Heart left ventricle (tissue), 16 donors: ENCODE measurements around the gene VAT1L. TPM values are rescaled to one million over a fixed set of nuclear protein-coding genes. Genes with fewer than 3 reads are reported as not detected.

Source experiments
- ATAC-seq, 4 donors: fragments of 200-7000 bp; cut with Tn5 transposase; one replicate each; pipeline ENCODE4 v1.9.1; 2020 to 2022; ENCODE audit warnings: moderate library complexity in 4 of 4, mild to moderate bottlenecking in 3 of 4, moderate number of reproducible peaks in 1 of 4
- DNase-seq, 5 donors: peaks; one replicate each; pipeline ENCODE4 v3.0.0-alpha.2; 2020
- H3K27ac ChIP-seq, 12 donors: fragments of 200-600 bp; sonication (generic) in 4 of 12; one replicate each; pipeline versions ENCODE4 v1.5.0 to v1.8.0; 2016 to 2022; ENCODE audit warnings: mild to moderate bottlenecking in 2 of 12
- H3K27me3 ChIP-seq, 9 donors: fragments of 200-600 bp; sonication (generic) in 2 of 9; one replicate each; pipeline versions ENCODE4 v1.5.1 to v1.8.0; 2016 to 2022; ENCODE audit warnings: mild to moderate bottlenecking in 3 of 9
- H3K36me3 ChIP-seq, 9 donors: fragments of 200-600 bp; sonication (generic) in 2 of 9; one replicate each; pipeline versions ENCODE4 v1.5.0 to v1.8.0; 2018 to 2022; ENCODE audit warnings: mild to moderate bottlenecking in 2 of 9
- H3K4me1 ChIP-seq, 12 donors: fragments of 200-600 bp; sonication (generic) in 4 of 12; one replicate each; pipeline versions ENCODE4 v1.5.0 to v1.8.0; 2016 to 2022; ENCODE audit warnings: mild to moderate bottlenecking in 3 of 12
- H3K4me3 ChIP-seq, 12 donors: fragments of 200-600 bp; sonication (generic) in 4 of 12; one replicate each; pipeline versions ENCODE4 v1.5.0 to v1.8.0; 2017 to 2022; ENCODE audit warnings: mild to moderate bottlenecking in 9 of 12, moderate library complexity in 4 of 12
- H3K9me3 ChIP-seq, 12 donors: fragments of 200-600 bp; sonication (generic) in 4 of 12; one replicate each; pipeline versions ENCODE4 v1.5.0 to v1.8.0; 2016 to 2022; ENCODE audit warnings: mild to moderate bottlenecking in 1 of 12
- CTCF ChIP-seq, 12 donors: fragments of 200-600 bp; sonication (generic) in 4 of 12; IDR thresholded peaks; one replicate each; pipeline versions ENCODE4 v1.5.0 to v1.8.0; 2018 to 2022; ENCODE audit warnings: antibody characterized with exemption in 12 of 12, mild to moderate bottlenecking in 5 of 12
- POLR2A ChIP-seq, 2 donors: fragments of 450-650 bp; IDR thresholded peaks; one replicate each; pipeline ENCODE4 v1.6.1; 2017; ENCODE audit warnings: antibody characterized with exemption in 2 of 2, mild to moderate bottlenecking in 2 of 2, moderate library complexity in 2 of 2
- WGBS, 4 donors: extraction: QIAGEN DNeasy Blood & Tissue Kit in 2 of 4; methylation state at CpG; one replicate each; pipeline versions ENCODE4 v1.1.5 to v1.1.7; 2013 to 2018; 5-methylcytosine and 5-hydroxymethylcytosine counted together
- intact Hi-C, 10 donors: fragments of 100-400 bp; cut with DNase I; formaldehyde crosslinking; loops; one replicate each; pipeline versions ENCODE4 v1.11.1 to v1.14.2; 2022
- polyA plus RNA-seq, 2 donors: library from polyadenylated mRNA; stranded (reverse); fragments of 200-250 nt; gene quantifications; one replicate each; pipeline ENCODE4 v1.2.3, GENCODE V29; 2013
- total RNA-seq, 9 donors: library from RNA; depleted of rRNA in 2 of 9; stranded (reverse); fragments of >200 nt in 2 of 9; fragmentation: NEBNext Ultra II Directional in 3 of 9; extraction: Animal tissue kit (Norgen Biotek cat#: 25700) in 3 of 9; gene quantifications; one replicate each; pipeline versions ENCODE4 v1.1.0 to v1.2.4, GENCODE V29; 2016 to 2023
- donor health status: ischemic (EF 13 %, LVEDD 7.1; RV severe dilation, severe dysfunction).
- donor health status: healthy with polysubstance abuse.
- donor health status: DM: no; HTN: yes; CAD: no.
- donor health status: DM: no; HTN: no; CAD: no.
- donor health status: ischemic (EF 25% LVEDD 6.9; RV normal size, moderate dysfunction).
- donor health status: ischemic (EF 25% LVEDD 5.7; RV mildly dilated, moderate dysfunction).
- donor health status: healthy.
- donor health status: DM: yes; HTN: yes; CAD: no.
- donor health status: ischemic (EF 35%, LVEDD 5.7; RV mildly dilated, moderate dysfunction).
- donor health status: nonischemic (EF 11% LVEDD 7.7; RV severe dilation, severe dysfunction).
- donor health status: DM: yes; HTN: yes; CAD: no.
- donor health status: PGD.
- donor health status: ischemic (EF 29% LVEDD 5.4; RV normal size, mild dysfunction).
- donor health status: nonischemic (EF 23%, LVEDD 6.1; RV moderate dilation, normal function).

VAT1L gene
- total and polyA plus RNA-seq, 11 donors: 0.32 to 57.5 (median 11.0) TPM

DNA sequence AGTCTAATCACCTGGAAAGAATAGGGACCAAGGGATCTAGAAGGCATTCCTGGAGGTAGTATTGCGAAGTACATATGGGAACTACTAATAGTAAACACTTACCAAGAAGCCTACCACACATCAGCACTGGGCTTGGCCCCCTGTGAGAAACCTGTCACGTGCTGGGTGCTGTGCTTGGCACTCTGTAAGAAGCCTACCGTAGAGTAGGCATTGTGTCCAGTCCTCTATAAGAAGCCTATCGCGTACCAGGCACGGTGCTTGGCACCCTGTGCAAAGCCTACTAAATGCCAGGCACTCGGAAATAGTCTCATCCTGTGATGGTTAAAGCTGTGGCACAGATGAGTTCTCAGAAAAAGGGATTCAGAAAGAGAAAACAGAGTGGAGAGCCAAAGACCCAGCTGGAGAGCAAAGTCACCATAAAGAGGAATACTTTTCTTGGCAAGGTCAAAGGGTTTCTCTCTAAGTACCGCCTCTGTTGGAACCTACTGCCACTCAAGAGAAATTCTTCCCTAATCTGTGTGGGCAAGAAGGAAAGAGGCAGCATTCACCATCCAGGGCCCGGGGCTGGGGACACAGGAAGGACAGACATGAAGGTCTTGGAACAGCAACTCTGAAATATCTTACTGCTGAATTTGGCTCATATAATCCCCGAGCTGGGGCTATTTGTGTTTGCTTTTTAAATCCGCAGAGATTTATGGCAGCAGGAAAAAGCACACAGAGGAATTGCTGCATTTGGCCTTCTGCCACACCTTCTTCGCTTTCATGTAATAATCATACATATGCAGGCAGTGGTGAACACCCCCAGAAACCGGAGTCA, 81.8 kb downstream of the VAT1L start:
- no peak for TF ChIP-seq CTCF (IDR thresholded peaks at IDR 0.05)
- TF ChIP-seq POLR2A (IDR thresholded peaks at IDR 0.05): no peak
- intact Hi-C loops: no loop called here
- 30 to 45% (median 33%) methylated on average over 13 of the region's 13 CpGs for WGBS, 4 donors
- no peak overlapping the region for H3K4me3 ChIP-seq
- H3K9me3 ChIP-seq: no peaks in the 10 kb centered on the region
- H3K36me3 ChIP-seq: no peaks in the 10 kb centered on the region
- peaks cover 0 to 20% (median 11%) of the 10 kb centered on the region in 12 donors for H3K4me1 ChIP-seq
- H3K27ac ChIP-seq: peak overlapping the region in 10 of 12 donors; percentile 40 to 91 (median 68)
- ATAC-seq (peak; percentile 47 to 79 (median 72)), DNase-seq (peak in 2 of 5 donors; percentile 50 to 68)
- no peaks in the 10 kb centered on the region for H3K27me3 ChIP-seq

GRCh38 chr16:77871932-77872331, 83.6 kb downstream of the VAT1L start:
- Histone ChIP-seq H3K27me3 (no peaks in the 10 kb centered on the region), H3K4me3 (no peak overlapping the region), H3K4me1 (peaks cover 0 to 20% (median 11%) of the 10 kb centered on the region in 12 donors), H3K9me3 (no peaks in the 10 kb centered on the region), H3K36me3 (no peaks in the 10 kb centered on the region), H3K27ac (peak overlapping the region in 2 of 12 donors; percentile 24 to 78)
- intact Hi-C loops: no loop called here
- TF ChIP-seq CTCF (IDR thresholded peaks at IDR 0.05) (no peak), POLR2A (IDR thresholded peaks at IDR 0.05) (no peak)
- DNase-seq (no peak), ATAC-seq (no peak)
- 97 to 100% (median 100%) methylated on average over 1 of the region's 1 CpG for WGBS, 4 donors

GRCh38 chr16:77873066-77873465, 84.7 kb downstream of the VAT1L start:
- Histone ChIP-seq H3K4me1 (peaks cover 0 to 20% (median 11%) of the 10 kb centered on the region in 12 donors), H3K27me3 (no peaks in the 10 kb centered on the region), H3K4me3 (no peak overlapping the region), H3K36me3 (no peaks in the 10 kb centered on the region), H3K27ac (no peak overlapping the region), H3K9me3 (no peaks in the 10 kb centered on the region)
- TF ChIP-seq POLR2A (IDR thresholded peaks at IDR 0.05) (no peak), CTCF (IDR thresholded peaks at IDR 0.05) (no peak)
- 79 to 88% (median 85%) methylated on average over 3 of the region's 3 CpGs for whole genome bisulfite sequencing, 4 donors
- DNase-seq (no peak), ATAC-seq (no peak)
- intact Hi-C loops: no loop called here

GRCh38 chr16:77874347-77874746, 86.0 kb downstream of the VAT1L start:
- Histone ChIP-seq H3K27me3 (no peaks in the 10 kb centered on the region), H3K9me3 (no peaks in the 10 kb centered on the region), H3K4me3 (no peak overlapping the region), H3K36me3 (no peaks in the 10 kb centered on the region), H3K27ac (no peak overlapping the region), H3K4me1 (peaks cover 0 to 20% (median 11%) of the 10 kb centered on the region in 12 donors)
- WGBS, 4 donors: 75 to 90% (median 85%) methylated on average over 1 of the region's 1 CpG
- ATAC-seq (no peak), DNase-seq (no peak)
- TF ChIP-seq CTCF (IDR thresholded peaks at IDR 0.05) (no peak), POLR2A (IDR thresholded peaks at IDR 0.05) (no peak)
- intact Hi-C loops: no loop called here
